GM23338 (cell line): ENCODE data around the gene EPGN. TPM values are rescaled to one million over a fixed set of nuclear protein-coding genes. Genes with fewer than 3 reads are reported as not detected.

Experiments used
- ATAC-seq: fragments of 200-7000 bp; cut with Tn5 transposase; 3 replicates; pipeline ENCODE4 v1.9.1; 2020
- DNase-seq: peaks from one replicate; pipeline ENCODE4 v3.0.0-alpha.2; 2015; ENCODE audit warnings: low spot score
- H2AFZ ChIP-seq: fragments of 200-600 bp; sonication (generic); 2 replicates; pipeline ENCODE4 v1.8.0; 2016; ENCODE audit warnings: antibody characterized with exemption, mild to moderate bottlenecking, moderate library complexity
- H3F3A ChIP-seq: fragments of 200-600 bp; sonication (generic); replicated peaks from 2 replicates; pipeline ENCODE4 v1.8.0; 2017; ENCODE audit warnings: antibody characterized with exemption, mixed run types, low read depth
- H3K27ac ChIP-seq: fragments of 200-600 bp; sonication (generic); 2 replicates; pipeline ENCODE4 v1.6.1; 2016; ENCODE audit warnings: low read depth
- H3K27me3 ChIP-seq: fragments of 200-600 bp; sonication (generic); 2 replicates; pipeline ENCODE4 v1.8.0; 2016; ENCODE audit warnings: mild to moderate bottlenecking, mixed run types, moderate library complexity; ENCODE audit not compliant: insufficient read depth
- H3K36me3 ChIP-seq: fragments of 200-600 bp; sonication (generic); 2 replicates; pipeline ENCODE4 v1.8.0; 2016; ENCODE audit warnings: mild to moderate bottlenecking; ENCODE audit not compliant: insufficient read depth
- H3K4me1 ChIP-seq: fragments of 200-600 bp; sonication (generic); 2 replicates; pipeline ENCODE4 v1.8.0; 2016; ENCODE audit warnings: mild to moderate bottlenecking, moderate library complexity; ENCODE audit not compliant: insufficient read depth
- H3K4me2 ChIP-seq: fragments of 200-600 bp; sonication (generic); 2 replicates; pipeline ENCODE4 v1.7.1; 2017; ENCODE audit warnings: mixed run types
- H3K4me3 ChIP-seq: fragments of 200-600 bp; sonication (generic); 2 replicates; pipeline ENCODE4 v1.6.1; 2016; ENCODE audit warnings: mixed run types
- H3K79me2 ChIP-seq: fragments of 200-600 bp; sonication (generic); replicated peaks from 2 replicates; pipeline ENCODE4 v1.8.0; 2017; ENCODE audit warnings: mild to moderate bottlenecking; ENCODE audit not compliant: insufficient read depth
- H3K9me2 ChIP-seq: fragments of 200-600 bp; sonication (generic); 2 replicates; pipeline ENCODE4 v1.8.0; 2017; ENCODE audit not compliant: insufficient read depth
- H4K20me1 ChIP-seq: fragments of 200-600 bp; sonication (generic); replicated peaks from 2 replicates; pipeline ENCODE4 v1.8.0; 2017; ENCODE audit warnings: mild to moderate bottlenecking; ENCODE audit not compliant: insufficient read depth
- H3K27ac Mint-ChIP-seq: 2 replicates; pipeline ENCODE4 v1.8.0; 2020; ENCODE audit warnings: inconsistent platforms, mild to moderate bottlenecking, moderate library complexity, mixed read lengths
- H3K27me3 Mint-ChIP-seq: 3 replicates; pipeline ENCODE4 v1.8.0; 2022; ENCODE audit warnings: low read depth, mild to moderate bottlenecking, moderate library complexity, mixed read lengths, inconsistent platforms; ENCODE audit not compliant: insufficient read depth, poor library complexity
- H3K36me3 Mint-ChIP-seq: 3 replicates; pipeline ENCODE4 v1.8.0; 2021; ENCODE audit warnings: low read depth, mild to moderate bottlenecking, inconsistent platforms, moderate library complexity, mixed read lengths
- H3K4me1 Mint-ChIP-seq: 3 replicates; pipeline ENCODE4 v1.8.0; 2020; ENCODE audit warnings: mild to moderate bottlenecking, inconsistent platforms, mixed read lengths
- H3K4me3 Mint-ChIP-seq: 3 replicates; pipeline ENCODE4 v1.8.0; 2021; ENCODE audit warnings: moderate library complexity, mild to moderate bottlenecking, inconsistent platforms, mixed read lengths
- H3K9me3 Mint-ChIP-seq: 3 replicates; pipeline ENCODE4 v1.8.0; 2020; ENCODE audit warnings: moderate library complexity, mild to moderate bottlenecking, inconsistent platforms, mixed read lengths
- CTCF ChIP-seq, 2 experiments: fragments of 200-600 bp in 1 of 2; sonication (generic) in 1 of 2; conservative IDR thresholded peaks; 2 replicates each; pipeline versions ENCODE4 v1.5.1 to v1.6.1; 2016 to 2017; ENCODE audit warnings: antibody characterized with exemption in 2 of 2, low read depth in 2 of 2, mild to moderate bottlenecking in 2 of 2, moderate library complexity in 1 of 2
- ETS1 ChIP-seq: IDR thresholded peaks from 2 replicates; pipeline ENCODE4 v1.6.1; 2016; ENCODE audit warnings: antibody characterized with exemption
- EZH2 ChIP-seq: fragments of 200-600 bp; sonication (generic); IDR thresholded peaks from one replicate; pipeline ENCODE4 v1.8.0; 2017; ENCODE audit warnings: antibody characterized with exemption, mild to moderate bottlenecking, low read depth; ENCODE audit not compliant: unreplicated experiment
- EZH2phosphoT487 ChIP-seq: fragments of 200-600 bp; sonication (generic); IDR thresholded peaks from one replicate; pipeline ENCODE4 v1.8.1; 2018; ENCODE audit warnings: antibody characterized with exemption; ENCODE audit not compliant: unreplicated experiment
- JUNB ChIP-seq: IDR thresholded peaks from one replicate; pipeline ENCODE4 v1.6.1; 2016; ENCODE audit warnings: antibody characterized with exemption; ENCODE audit not compliant: unreplicated experiment
- NANOG ChIP-seq: IDR thresholded peaks from 2 replicates; pipeline ENCODE4 v1.6.1; 2016; ENCODE audit warnings: antibody characterized with exemption, borderline replicate concordance
- STAT1 ChIP-seq: IDR thresholded peaks from one replicate; pipeline ENCODE4 v1.6.1; 2016; ENCODE audit warnings: antibody characterized with exemption; ENCODE audit not compliant: unreplicated experiment
- ZNF114 ChIP-seq: fragments of 250-450 bp; sonication (Bioruptor Pico); IDR thresholded peaks from 2 replicates; pipeline ENCODE4 v1.5.0; 2020; ENCODE audit warnings: mild to moderate bottlenecking, moderate library complexity
- ZNF331 ChIP-seq: fragments of 250-450 bp; sonication (Bioruptor Pico); IDR thresholded peaks from 2 replicates; pipeline ENCODE4 v1.5.0; 2020; ENCODE audit warnings: low read depth, mild to moderate bottlenecking, moderate library complexity
- long read RNA-seq: library from polyadenylated mRNA; unstranded; transcript quantifications from one replicate; pipeline ENCODE4 v2.0.0, GENCODE V29; 2020; ENCODE audit not compliant: unreplicated experiment
- polyA plus RNA-seq: library from polyadenylated mRNA; unstranded; fragments of >200 nt; fragmentation: Nextera tagmentation; extraction: Ambion mirVana; gene quantifications from 2 replicates; pipeline ENCODE4 v1.2.1, GENCODE V29; 2016
- total RNA-seq: library from RNA; depleted of rRNA; stranded (reverse); fragments of >200 nt; shearing (Covaris generic); gene quantifications from 2 replicates; pipeline ENCODE4 v1.2.3, GENCODE V29; 2014; rRNA removed
- TF ChIP-seq, protein P1 (sequence below): IDR thresholded peaks from one replicate; pipeline ENCODE4 v1.6.1; 2018; ENCODE audit warnings: antibody characterized with exemption; ENCODE audit not compliant: unreplicated experiment

Gene EPGN, protein sequence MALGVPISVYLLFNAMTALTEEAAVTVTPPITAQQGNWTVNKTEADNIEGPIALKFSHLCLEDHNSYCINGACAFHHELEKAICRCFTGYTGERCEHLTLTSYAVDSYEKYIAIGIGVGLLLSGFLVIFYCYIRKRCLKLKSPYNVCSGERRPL
- total RNA-seq (not detected in 2 replicates), polyA plus RNA-seq (not detected in 2 replicates)
- long read RNA-seq = 0 reads

GRCh38 chr4:74308215-74308614 lies at the start of gene EPGN:
Gene EPGN (plus strand): TSS chr4:74308470. CDS start chr4:74308534, 64 bp downstream.
- H3K4me3 ChIP-seq = no peak within 1 kb of the TSS
- H3K27ac ChIP-seq = no peak within 1 kb of the TSS
- DNase-seq (no peak), ATAC-seq (no peak)
- no peaks in the 10 kb centered on the region for H4K20me1 ChIP-seq
- no peak within 1 kb of the TSS for H2AFZ ChIP-seq
- H3K27me3 Mint-ChIP-seq = no peaks in the 10 kb centered on the region
- TF ChIP-seq NANOG = no peak
- no peak within 1 kb of the TSS for H3K4me2 ChIP-seq
- no peaks in the 10 kb centered on the region for H3K9me2 ChIP-seq
- no peaks in the 10 kb centered on the region for H3F3A ChIP-seq
- H3K9me3 Mint-ChIP-seq = no peaks in the 10 kb centered on the region
- no peak within 1 kb of the TSS for H3K4me3 Mint-ChIP-seq
- H3K4me1 Mint-ChIP-seq = no peaks in the 10 kb centered on the region
- H3K79me2 ChIP-seq = no peaks in the 10 kb centered on the region
- H3K4me1 ChIP-seq = no peaks in the 10 kb centered on the region
- no peaks in the 10 kb centered on the region for H3K27me3 ChIP-seq
- no peaks in the 10 kb centered on the region for H3K36me3 Mint-ChIP-seq
- no peak within 1 kb of the TSS for H3K27ac Mint-ChIP-seq
- no peaks in the 10 kb centered on the region for H3K36me3 ChIP-seq

GRCh38 chr4:74258963-74259362 lies 49.3 kb upstream of the EPGN start:
- Mint-ChIP-seq H3K4me3 (no peak overlapping the region), H3K36me3 (no peaks in the 10 kb centered on the region), H3K4me1 (no peaks in the 10 kb centered on the region), H3K27ac (no peak overlapping the region), H3K9me3 (no peaks in the 10 kb centered on the region), H3K27me3 (no peaks in the 10 kb centered on the region)
- H3K4me1 ChIP-seq = no peaks in the 10 kb centered on the region
- DNase-seq = no peak
- no peaks in the 10 kb centered on the region for H4K20me1 ChIP-seq
- H3K36me3 ChIP-seq = no peaks in the 10 kb centered on the region
- ATAC-seq = no peak
- H3K4me2 ChIP-seq = no peak overlapping the region
- no peak overlapping the region for H2AFZ ChIP-seq
- no peaks in the 10 kb centered on the region for H3K9me2 ChIP-seq
- H3K27ac ChIP-seq = no peak overlapping the region
- no peaks in the 10 kb centered on the region for H3K27me3 ChIP-seq
- H3K4me3 ChIP-seq = no peak overlapping the region
- no peaks in the 10 kb centered on the region for H3K79me2 ChIP-seq
- no peaks in the 10 kb centered on the region for H3F3A ChIP-seq
- TF ChIP-seq, protein P1, sequence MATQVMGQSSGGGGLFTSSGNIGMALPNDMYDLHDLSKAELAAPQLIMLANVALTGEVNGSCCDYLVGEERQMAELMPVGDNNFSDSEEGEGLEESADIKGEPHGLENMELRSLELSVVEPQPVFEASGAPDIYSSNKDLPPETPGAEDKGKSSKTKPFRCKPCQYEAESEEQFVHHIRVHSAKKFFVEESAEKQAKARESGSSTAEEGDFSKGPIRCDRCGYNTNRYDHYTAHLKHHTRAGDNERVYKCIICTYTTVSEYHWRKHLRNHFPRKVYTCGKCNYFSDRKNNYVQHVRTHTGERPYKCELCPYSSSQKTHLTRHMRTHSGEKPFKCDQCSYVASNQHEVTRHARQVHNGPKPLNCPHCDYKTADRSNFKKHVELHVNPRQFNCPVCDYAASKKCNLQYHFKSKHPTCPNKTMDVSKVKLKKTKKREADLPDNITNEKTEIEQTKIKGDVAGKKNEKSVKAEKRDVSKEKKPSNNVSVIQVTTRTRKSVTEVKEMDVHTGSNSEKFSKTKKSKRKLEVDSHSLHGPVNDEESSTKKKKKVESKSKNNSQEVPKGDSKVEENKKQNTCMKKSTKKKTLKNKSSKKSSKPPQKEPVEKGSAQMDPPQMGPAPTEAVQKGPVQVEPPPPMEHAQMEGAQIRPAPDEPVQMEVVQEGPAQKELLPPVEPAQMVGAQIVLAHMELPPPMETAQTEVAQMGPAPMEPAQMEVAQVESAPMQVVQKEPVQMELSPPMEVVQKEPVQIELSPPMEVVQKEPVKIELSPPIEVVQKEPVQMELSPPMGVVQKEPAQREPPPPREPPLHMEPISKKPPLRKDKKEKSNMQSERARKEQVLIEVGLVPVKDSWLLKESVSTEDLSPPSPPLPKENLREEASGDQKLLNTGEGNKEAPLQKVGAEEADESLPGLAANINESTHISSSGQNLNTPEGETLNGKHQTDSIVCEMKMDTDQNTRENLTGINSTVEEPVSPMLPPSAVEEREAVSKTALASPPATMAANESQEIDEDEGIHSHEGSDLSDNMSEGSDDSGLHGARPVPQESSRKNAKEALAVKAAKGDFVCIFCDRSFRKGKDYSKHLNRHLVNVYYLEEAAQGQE = no peak
- TF ChIP-seq ZNF114 (CRISPR knock-in tag) = no peak
- no peak for TF ChIP-seq JUNB
- no peak for TF ChIP-seq ZNF331 (CRISPR knock-in tag)
- TF ChIP-seq EZH2phosphoT487 = no peak
- TF ChIP-seq EZH2 = no peak
- TF ChIP-seq ETS1 = no peak
- no peak for TF ChIP-seq STAT1
- no peak for TF ChIP-seq CTCF (conservative IDR thresholded peaks at IDR 0.05; ENCODE audit: low read depth in 2 of 2)
